HG03439 (cell line): ENCODE results near the gene MYO7B.

Experiments
- ATAC-seq: cut with Tn5 transposase; IDR thresholded peaks from one replicate; pipeline ENCODE4 v1.9.1; 2021; ENCODE audit warnings: mild to moderate bottlenecking, moderate library complexity; ENCODE audit not compliant: unreplicated experiment

MYO7B gene

DNA sequence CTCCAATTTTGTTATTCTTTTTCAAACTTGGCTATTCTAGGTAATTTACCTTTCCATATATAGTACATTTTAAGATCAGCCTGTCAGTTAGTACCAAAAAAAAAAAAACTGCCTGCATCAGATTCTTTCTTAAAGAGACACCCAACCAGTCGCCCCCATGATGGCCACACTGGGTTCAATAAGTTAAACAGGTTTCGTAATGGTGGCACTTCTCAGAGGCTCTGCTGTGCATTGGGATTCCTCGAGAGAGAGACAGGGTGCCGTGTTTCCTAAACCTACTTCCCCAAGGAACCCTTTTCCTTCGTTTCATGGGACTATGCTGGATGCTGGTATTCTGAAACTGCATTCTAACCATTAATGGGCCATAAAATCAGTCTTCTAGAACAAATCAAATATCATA, 37.4 kb downstream of the MYO7B start:
- no peak for ATAC-seq

DNA sequence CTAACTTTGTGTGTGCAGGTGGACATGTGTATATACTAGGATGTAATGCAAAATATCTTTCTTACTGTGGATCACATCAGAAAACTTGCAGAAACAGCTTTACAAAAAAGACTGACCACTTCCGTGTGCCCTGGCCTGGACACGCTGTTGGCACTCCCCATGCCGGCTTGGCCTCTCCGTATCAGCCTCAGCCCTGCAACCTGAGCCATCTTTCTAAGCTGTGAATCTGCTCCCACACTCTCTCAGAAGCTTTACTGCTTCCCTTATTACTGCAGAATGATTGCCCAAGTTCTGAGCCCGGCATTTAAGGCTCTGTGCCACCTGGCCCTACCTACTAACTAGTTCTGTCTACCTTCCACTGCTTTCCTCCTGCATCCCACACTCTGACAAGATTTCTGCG, 37.8 kb downstream of the MYO7B start:
- ATAC-seq, result no peak

DNA sequence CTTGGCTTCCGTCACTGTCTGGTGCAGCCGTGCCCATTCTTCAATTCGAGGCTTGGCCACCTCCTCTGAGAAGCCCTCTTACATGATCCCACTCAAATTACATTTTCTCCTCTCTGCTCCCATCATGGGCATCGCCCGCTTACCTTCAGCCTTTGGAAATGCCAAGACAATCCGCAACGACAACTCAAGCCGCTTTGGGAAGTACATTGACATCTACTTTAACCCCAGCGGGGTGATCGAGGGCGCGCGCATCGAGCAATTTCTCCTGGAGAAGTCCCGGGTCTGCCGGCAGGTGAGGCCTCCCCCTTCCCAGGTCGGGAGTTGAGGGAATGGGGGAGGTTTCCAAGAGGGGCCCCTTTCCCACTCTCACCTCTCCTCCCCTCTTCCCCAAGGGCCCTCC, 38.3 kb downstream of the MYO7B start:
- no peak for ATAC-seq

DNA sequence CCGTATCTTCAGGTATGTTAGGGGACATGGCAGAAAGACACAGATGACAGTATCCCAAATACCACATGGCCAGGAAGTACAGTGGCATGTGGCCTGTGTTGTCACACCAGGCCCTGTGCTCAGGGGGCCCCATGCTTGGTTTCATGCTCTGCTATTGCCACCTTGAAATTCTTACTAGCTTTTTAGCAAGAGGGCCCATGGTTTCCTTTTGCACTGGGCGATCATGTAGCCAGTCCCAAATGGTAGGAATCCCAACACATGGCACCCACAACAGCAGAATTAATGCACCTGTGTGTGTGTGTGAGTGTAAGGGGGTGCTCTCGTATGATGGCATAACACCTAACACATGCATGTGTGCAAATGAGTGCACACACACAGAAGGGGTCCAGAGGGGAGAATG, 39.2 kb downstream of the MYO7B start:
- ATAC-seq, result no peak

DNA sequence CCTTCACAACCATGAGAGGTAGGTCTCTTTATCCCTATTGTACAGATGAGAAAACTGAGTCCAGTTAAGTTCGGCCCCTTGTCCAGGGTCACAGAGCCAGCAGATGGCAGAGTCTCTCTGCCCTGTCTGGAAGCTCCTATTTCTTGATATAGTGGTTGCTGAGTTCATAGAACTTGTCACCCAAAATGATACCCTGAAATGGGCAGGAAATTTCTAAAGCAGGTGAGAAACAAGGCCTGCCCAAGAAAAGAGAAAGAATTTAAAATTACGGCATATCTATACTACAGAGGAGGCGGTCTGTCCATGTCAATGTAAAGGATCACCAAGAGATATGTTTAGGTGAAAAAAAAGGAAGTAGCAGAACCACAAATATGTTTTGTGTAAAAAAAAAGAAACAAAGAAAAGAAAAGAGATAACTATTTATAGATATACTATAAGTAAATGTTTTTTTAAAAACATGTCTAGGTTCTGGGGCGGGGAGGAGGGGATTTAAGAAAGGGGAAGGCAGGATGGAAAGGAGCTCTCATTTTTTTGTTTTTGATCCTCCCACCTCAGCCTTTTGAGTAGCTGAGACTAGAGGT, 39.8 kb downstream of the MYO7B start:
- no peak for ATAC-seq

DNA sequence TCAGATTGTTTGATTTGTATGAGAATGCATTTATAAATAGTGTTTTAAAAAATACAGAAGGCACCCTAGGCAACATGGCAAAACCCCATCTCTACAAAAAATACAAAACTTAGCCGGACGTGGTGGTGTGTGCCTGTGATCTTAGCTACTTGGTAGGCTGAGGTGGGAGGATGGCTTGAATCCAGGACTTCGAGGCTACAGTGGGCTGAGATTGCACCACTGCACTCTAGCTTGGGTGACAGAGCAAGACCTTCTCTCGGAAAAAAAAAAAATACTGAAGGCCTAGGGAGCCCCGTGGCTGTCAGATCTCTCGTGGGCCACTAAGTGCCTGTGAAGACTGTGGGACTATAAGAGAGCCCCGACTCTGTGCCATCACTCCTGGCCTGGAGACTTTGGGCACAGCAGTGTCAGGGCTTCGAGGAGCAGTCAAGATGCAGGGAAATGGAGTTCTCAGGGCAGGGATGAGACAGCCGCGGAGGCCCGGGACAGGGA, 40.5 kb downstream of the MYO7B start:
- ATAC-seq, result no peak

DNA sequence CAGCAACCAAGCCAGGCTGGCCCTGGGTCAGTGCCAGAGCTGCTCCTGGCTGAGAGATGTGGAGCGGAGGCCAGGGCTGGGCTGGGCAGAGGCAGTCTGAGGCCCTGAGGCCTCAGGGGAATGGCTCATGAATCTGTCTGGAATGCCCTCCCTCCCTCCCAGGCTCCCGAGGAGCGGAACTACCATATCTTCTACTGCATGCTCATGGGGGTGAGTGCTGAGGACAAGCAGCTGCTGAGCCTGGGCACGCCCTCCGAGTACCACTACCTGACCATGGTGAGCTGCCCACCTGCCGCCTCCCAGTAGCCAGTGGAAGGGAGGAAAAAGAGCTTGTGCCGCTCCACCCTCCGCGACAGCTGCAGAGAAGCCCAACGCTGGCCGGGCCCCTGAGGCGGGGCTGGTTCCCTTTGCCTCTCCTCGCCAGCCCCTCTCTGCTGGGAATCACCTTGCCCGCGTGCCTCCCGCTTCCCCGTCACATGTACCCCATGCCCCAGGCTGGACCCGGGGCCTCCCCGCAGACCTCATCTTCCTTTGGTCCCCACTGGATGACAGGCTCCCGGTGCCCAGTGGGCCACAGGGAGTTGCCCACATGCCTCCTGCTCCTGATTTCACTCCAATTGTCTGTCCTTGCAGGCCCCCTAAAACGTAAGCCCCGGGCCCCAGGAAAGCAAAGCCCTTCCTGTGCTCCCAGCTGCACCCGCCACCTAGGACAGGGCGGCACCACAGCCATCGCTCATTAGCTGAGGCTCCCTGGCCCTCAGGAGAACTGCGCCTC, 41.1 kb downstream of the MYO7B start:
- ATAC-seq, result no peak

DNA sequence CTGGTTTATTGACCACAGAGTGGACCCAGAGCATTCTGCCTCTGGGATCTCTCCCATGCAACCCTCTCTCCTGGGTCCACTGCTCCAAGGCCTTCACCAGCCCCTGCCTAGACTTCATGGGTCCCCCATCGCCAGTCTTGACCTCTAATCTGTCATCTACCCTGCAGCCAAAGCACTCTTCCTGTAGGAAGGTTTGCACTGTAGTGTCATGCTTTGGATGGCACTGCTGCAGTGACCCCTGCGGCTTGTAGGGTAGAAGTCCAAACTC, 41.7 kb downstream of the MYO7B start:
- ATAC-seq, result no peak

DNA sequence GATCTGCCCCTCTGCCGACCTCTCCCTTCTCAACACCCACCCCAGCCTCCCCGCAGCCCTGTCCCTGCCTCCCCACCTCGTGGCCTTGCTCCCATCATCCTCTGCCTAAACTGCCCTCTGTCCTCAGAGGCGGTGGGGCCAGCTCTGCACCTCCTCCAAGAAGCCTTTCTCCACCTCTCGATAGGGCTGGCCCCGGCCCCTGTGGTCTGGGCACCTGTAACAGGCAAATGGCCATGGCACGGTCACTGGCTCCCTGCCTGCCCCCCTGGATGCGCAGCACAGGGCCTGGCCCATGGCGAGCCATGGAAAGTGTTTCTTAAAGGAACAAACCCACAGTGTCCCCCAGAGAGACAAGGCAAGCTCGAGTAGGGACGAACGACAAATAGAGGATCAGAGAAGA, 42.0 kb downstream of the MYO7B start:
- ATAC-seq, result no peak

DNA sequence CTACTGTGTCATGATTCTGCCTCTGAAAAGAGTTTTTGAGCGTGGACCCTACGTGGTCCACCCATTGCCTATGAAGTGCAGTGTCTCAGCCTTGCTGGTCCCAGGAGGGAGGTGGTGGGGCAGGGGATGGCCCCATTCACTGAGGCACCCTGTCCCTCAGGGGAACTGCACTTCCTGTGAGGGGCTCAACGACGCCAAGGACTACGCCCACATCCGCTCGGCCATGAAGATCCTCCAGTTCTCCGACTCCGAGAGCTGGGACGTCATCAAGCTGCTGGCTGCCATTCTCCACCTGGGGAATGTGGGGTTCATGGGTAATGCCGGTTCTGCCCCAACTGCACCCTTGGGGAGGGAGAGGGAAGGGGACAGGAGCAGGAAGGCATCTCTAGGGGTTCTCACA, 42.5 kb downstream of the MYO7B start:
- ATAC-seq, result no peak

DNA sequence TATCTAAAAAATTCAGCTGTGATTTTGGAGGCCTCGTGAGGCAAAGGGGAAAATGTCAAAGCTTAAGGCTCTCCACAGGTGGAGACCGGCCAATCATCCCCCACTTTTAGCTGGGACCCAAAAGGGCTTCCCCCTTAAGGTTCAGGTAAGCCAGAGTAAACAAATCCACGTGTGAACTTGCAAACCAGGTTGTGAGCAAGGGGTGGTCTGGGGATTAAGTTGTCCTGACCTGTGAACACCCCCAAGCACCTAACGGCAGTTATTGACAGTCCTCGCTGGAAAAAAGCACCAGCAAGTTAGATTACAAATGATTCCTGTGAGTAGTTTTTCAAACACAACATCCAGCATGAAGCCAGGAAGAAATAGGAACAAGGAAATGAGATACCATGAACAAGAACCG, 42.9 kb downstream of the MYO7B start:
- no peak for ATAC-seq

DNA sequence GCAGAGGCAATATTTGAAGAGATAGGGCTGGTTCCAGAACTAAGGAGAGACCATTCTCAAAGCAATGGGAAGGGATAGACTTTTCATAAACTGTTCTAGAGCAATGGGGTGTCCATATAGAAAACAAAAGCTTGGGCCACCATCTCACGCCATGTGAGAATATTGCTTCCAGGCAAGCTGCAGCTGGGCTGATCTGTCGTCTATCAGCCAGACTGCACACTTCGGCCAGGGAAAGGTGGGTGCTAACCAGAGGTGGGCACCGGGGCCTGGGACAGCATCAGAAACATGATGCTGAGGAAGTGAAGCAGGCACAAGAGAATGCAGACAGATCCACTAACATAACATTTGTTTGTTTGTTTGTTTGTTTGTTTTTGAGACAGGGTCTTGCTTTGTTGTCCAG, 43.7 kb downstream of the MYO7B start:
- ATAC-seq, result no peak

DNA sequence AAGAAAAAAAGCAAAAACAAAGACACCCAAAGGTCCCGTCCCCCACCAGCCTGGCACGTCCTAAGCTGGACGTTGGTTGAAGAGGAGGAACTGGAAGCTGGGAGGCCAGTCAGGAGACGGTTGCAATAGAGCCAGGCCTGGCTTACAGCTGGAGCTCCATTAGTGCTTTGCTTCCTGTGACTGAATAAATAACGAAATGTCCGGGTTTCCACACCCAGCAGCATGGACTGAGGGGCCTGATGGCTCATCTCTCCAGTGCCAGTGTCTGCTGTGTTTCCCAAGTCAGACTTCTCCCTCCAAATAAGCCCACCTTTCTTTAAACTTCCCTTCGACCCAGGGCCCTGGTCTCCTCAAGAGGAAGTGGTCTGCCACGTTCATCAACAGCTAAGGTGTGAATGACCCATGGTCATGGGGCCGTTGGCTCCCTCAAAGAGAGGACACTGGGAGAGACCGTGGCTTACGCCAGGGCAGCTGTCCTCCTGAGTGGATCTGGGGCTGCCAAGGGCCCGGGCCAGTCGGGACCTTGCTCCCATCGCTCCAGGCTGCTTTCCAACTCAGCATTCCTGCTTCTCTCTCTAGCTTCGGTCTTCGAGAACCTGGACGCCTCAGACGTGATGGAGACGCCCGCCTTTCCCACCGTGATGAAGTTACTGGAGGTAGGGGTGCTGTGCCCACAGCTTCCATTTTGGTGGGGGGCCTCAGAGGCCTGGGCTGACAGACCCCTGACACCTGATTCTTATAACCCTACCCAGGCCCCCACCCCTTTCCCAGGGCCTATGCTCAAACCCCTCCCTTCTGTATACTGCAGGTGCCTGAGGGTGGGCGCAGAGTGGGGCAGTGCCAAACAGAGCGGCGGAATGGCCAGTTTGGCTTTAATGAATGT, 44.9 kb downstream of the MYO7B start:
- no peak for ATAC-seq

DNA sequence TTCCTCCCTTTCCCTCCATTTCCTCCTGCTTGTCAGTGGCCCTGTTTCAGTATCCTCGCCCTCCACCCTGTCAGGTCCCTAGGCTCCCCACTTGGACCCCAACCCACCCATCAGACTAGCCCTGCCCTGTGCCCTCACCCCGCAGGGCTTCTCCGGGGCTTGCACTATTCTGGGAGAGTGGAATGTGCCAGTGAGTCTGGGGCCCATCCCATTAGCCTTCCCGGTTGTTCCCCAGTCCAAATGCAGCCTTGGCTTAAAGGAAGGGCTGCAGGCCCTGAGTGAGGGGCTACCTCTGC, 45.5 kb downstream of the MYO7B start:
- no peak for ATAC-seq

DNA sequence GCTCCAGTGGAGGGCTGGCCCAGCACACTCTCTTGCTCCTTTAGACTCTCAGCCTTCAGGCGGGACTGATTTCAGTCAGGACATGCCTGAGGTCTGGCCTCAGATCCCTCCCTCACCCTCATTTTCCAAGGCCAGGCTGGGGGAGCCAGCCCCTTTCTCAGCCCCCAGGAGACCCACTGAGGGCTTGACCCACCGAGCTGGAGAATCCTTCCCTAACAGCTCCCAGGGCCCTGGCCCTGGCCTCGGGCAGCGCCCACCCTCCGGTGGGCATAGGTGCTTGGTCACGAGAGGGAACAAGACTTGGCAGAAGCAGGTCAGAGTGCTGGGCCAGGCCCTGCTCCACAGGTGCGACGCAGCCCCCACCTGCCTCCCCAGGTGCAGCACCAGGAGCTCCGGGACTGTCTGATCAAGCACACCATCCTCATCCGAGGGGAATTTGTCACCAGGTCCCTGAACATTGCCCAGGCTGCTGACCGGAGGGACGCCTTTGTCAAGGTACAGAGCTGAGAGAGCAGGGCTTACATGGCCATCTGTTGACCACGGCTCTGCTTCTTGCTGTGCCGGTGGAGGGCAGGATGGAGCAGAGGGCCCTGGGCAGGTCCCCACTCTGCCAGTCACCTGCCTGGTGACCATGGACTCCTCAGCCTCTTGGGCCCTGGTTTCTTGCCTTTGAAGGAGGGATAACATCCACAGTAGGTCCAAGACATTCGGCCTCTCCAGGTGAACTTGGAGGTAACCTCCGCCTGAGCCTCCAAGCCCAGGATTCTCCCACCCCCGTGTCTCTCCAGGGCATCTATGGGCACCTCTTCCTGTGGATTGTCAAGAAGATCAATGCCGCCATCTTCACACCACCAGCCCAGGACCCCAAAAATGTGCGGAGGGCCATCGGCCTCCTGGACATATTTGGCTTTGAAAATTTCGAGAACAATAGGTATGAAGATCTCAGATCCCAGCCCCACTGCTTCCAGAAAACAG, 46.3 kb downstream of the MYO7B start:
- ATAC-seq, result no peak

DNA sequence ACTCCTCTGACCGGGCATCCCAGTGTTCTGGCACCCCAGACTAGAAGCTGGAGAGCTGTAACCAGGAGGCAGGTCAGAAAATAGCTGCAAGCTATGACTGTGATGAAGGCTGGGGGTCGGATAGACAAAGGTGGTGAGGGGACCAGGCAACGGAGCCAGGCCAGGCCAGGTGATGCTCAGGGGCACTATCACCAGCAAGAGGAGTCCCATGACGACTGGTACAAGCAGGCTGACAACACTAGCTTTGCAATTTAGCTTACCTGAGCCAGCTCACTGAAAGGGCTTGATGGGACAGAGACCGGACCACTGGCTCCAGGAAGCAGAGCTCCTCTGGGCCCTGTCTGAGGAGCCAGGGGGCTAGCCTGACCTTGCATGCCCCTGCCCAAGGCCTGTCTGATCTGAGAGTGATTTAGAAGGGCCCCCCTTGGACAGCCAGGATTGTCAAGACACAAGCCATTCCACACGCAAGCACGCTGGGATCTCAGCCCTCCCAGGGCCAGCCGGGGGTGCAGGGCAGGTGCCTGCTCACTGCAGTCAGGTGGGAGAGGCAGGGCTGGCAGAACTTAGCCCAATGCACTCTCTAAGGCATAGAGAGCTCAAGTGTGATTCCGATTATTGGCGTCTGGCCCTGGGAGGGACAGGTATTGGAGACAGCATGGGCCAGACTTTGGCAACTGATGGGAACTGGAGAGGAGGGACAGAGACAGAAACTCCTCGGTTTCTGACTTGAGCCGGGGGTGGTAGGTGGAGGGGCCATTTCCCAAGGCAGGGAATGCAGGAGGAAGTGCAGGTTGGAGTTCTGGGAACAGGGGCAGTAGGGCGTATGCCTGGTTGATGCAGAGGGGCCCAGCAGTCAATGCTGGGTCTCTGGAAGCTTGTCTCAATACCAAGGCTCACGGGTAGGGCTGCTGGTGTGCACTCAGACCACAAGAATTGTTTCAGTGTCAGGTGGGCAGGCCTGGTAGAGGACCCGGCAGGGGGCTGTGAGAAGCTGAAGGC, 47.7 kb downstream of the MYO7B start:
- no peak for ATAC-seq

DNA sequence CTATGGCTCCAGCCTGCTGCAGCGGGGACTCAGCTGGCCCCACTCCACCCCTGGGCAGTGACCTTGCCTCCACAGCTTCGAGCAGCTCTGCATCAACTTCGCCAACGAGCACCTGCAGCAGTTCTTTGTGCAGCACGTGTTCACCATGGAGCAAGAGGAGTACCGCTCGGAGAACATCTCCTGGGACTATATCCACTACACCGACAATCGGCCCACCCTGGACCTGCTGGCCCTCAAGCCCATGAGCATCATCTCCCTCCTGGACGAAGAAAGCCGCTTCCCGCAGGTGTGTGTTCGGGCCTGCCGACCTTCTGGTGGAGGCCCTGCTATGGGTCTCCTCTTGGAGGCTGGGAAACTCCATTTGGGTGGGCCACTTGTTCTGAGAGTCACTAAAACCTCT, 48.6 kb downstream of the MYO7B start:
- ATAC-seq, result no peak

DNA sequence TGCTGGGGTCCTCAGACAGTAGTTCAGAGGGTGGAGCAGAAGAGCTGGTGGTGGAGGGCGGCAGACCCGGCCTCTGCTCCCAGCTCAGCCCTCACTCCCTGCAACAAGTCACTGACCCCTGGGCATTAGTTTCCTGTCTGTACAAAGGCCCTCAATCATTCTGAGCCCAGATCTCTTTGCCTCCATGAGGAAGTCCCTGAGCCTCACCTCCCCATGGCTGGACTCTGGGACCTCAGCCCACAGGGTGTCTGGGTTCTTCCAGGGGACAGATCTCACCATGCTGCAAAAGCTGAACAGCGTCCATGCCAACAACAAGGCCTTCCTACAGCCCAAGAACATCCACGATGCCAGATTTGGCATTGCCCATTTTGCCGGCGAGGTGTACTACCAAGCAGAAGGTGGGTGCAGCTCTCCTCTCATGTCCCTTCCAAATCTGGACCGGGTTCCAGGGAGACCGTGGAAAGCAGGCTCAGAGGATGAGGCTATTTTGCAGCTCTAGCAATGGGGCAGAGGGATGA, 49.1 kb downstream of the MYO7B start:
- no peak for ATAC-seq

DNA sequence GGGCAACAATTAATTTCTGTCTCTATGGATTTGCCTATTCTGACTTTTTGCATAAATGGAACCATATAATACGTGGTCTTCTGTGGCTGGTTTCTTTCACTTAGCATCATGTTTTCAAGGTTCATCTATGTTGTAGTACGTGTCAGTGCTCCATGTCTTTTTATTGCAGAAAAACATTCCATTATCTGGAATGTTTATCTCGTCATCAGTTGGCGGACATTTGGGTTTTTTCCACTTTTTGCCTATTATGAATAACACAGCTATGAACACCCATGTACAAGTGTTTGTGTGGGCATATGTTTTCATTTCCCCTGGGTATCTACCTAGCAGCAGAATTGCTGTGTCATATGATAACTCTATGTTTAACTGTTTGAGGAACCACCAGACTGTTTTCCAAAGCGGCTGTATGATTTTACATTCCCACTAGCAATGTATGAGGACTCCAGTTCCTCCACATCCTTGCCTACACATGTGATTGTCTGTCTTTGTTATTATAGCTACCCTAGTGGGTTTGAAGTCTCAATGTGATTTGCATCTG, 49.9 kb downstream of the MYO7B start:
- ATAC-seq, result no peak
